Loucy (cell line): ENCODE data around the gene OXCT1.

Source experiments
- H2AFZ ChIP-seq: fragments of 200-600 bp; sonication (generic); 2 replicates; pipeline ENCODE4 v1.6.0; 2016; ENCODE audit warnings: antibody characterized with exemption, mild to moderate bottlenecking, low read length, moderate library complexity
- H3F3A ChIP-seq: fragments of 200-600 bp; 2 replicates; pipeline ENCODE4 v1.6.0; 2016; ENCODE audit warnings: antibody characterized with exemption, low read depth, mild to moderate bottlenecking
- H3K27me3 ChIP-seq: fragments of 200-600 bp; sonication (generic); 2 replicates; pipeline ENCODE4 v1.6.1; 2014; ENCODE audit warnings: low read length, mild to moderate bottlenecking; ENCODE audit not compliant: insufficient read depth, poor library complexity, severe bottlenecking
- H3K36me3 ChIP-seq: fragments of 200-600 bp; sonication (generic); 2 replicates; pipeline ENCODE4 v1.6.1; 2016; ENCODE audit warnings: low read length; ENCODE audit not compliant: insufficient read depth
- H3K4me1 ChIP-seq: fragments of 200-600 bp; sonication (generic); 2 replicates; pipeline ENCODE4 v1.5.1; 2014; ENCODE audit warnings: low read length, mild to moderate bottlenecking; ENCODE audit not compliant: insufficient read depth, poor library complexity, severe bottlenecking
- H3K4me2 ChIP-seq: fragments of 200-600 bp; sonication (generic); 2 replicates; pipeline ENCODE4 v1.6.0; 2014; ENCODE audit warnings: antibody characterized with exemption, low read length, low read depth, mild to moderate bottlenecking; ENCODE audit not compliant: poor library complexity, severe bottlenecking
- H3K4me3 ChIP-seq: fragments of 200-600 bp; sonication (generic); 2 replicates; pipeline ENCODE4 v1.5.1; 2014; ENCODE audit warnings: low read length, mild to moderate bottlenecking, mixed read lengths; ENCODE audit not compliant: poor library complexity, severe bottlenecking
- H3K79me2 ChIP-seq: fragments of 200-600 bp; sonication (generic); 2 replicates; pipeline ENCODE4 v1.6.1; 2014; ENCODE audit warnings: low read length; ENCODE audit not compliant: insufficient read depth
- H3K9ac ChIP-seq: fragments of 200-600 bp; sonication (generic); 2 replicates; pipeline ENCODE4 v1.6.0; 2014; ENCODE audit warnings: mild to moderate bottlenecking, low read depth, low read length, moderate library complexity; ENCODE audit not compliant: poor library complexity, severe bottlenecking
- H3K9me2 ChIP-seq: fragments of 200-600 bp; sonication (generic); replicated peaks from 2 replicates; pipeline ENCODE4 v1.6.1; 2016; ENCODE audit warnings: low read depth, low read length, mixed read lengths
- H3K9me3 ChIP-seq: fragments of 200-600 bp; sonication (generic); 2 replicates; pipeline ENCODE4 v1.6.1; 2014; ENCODE audit warnings: mild to moderate bottlenecking, antibody characterized with exemption, low read length, low read depth; ENCODE audit not compliant: insufficient read depth
- H4K20me1 ChIP-seq: fragments of 200-600 bp; sonication (generic); 2 replicates; pipeline ENCODE4 v1.6.0; 2014; ENCODE audit warnings: antibody characterized with exemption, low read length, mild to moderate bottlenecking; ENCODE audit not compliant: insufficient read depth, poor library complexity, severe bottlenecking
- CTCF ChIP-seq: fragments of 200-600 bp; sonication (generic); conservative IDR thresholded peaks from 2 replicates; pipeline ENCODE4 v1.5.1; 2014; ENCODE audit warnings: mild to moderate bottlenecking, antibody characterized with exemption, low read length
- EZH2phosphoT487 ChIP-seq: fragments of 200-600 bp; IDR thresholded peaks from 2 replicates; pipeline ENCODE4 v1.6.1; 2018; ENCODE audit warnings: antibody characterized with exemption, mild to moderate bottlenecking, moderate library complexity, borderline replicate concordance

Gene OXCT1

GRCh38 chr5:41857989-41858388 is 12.2 kb downstream of the OXCT1 start:
- H3K36me3 ChIP-seq, result peaks cover 64% of the 10 kb centered on the region
- TF ChIP-seq EZH2phosphoT487 (no peak), CTCF (no peak)

GRCh38 chr5:41856644-41857491 is 13.4 kb downstream of the OXCT1 start:
- H3K9me2 ChIP-seq, result no peaks in the 10 kb centered on the region
- no peak overlapping the region for H2AFZ ChIP-seq
- TF ChIP-seq CTCF (peak; percentile 87), EZH2phosphoT487 (no peak)
- no peak overlapping the region for H3K4me3 ChIP-seq
- H4K20me1 ChIP-seq, result no peaks in the 10 kb centered on the region
- no peaks in the 10 kb centered on the region for H3K79me2 ChIP-seq
- H3K36me3 ChIP-seq, result peaks cover 76% of the 10 kb centered on the region
- no peaks in the 10 kb centered on the region for H3K9me3 ChIP-seq
- H3K4me1 ChIP-seq, result no peaks in the 10 kb centered on the region
- H3K27me3 ChIP-seq, result no peaks in the 10 kb centered on the region
- no peak overlapping the region for H3K9ac ChIP-seq
- H3K4me2 ChIP-seq, result no peak overlapping the region
- H3F3A ChIP-seq, result no peaks in the 10 kb centered on the region

More at GRCh38 chr5:41857989-41858388, 12.2 kb downstream of the OXCT1 start:
- no peaks in the 10 kb centered on the region for H3K9me3 ChIP-seq
- peaks cover 3% of the 10 kb centered on the region for H4K20me1 ChIP-seq
- H3K4me1 ChIP-seq, result no peaks in the 10 kb centered on the region
- H3K79me2 ChIP-seq, result no peaks in the 10 kb centered on the region; the same call in 1 of the 2 replicates
- H3K9me2 ChIP-seq, result no peaks in the 10 kb centered on the region
- H3K9ac ChIP-seq, result no peak overlapping the region
- no peak overlapping the region for H3K4me2 ChIP-seq
- H3K27me3 ChIP-seq, result no peaks in the 10 kb centered on the region
- H3F3A ChIP-seq, result no peaks in the 10 kb centered on the region
- no peak overlapping the region for H2AFZ ChIP-seq
- H3K4me3 ChIP-seq, result no peak overlapping the region

- Histone ChIP-seq H3K4me2 (no peak overlapping the region), H3K9me3 (no peaks in the 10 kb centered on the region), H3K4me1 (no peaks in the 10 kb centered on the region), H3K79me2 (no peaks in the 10 kb centered on the region), H3K9ac (no peak overlapping the region), H3K27me3 (no peaks in the 10 kb centered on the region), H3K4me3 (no peak overlapping the region), H2AFZ (no peak overlapping the region), H3K9me2 (no peaks in the 10 kb centered on the region), H3K36me3 (peaks cover 67% of the 10 kb centered on the region), H3F3A (no peaks in the 10 kb centered on the region), H4K20me1 (no peaks in the 10 kb centered on the region)
- TF ChIP-seq EZH2phosphoT487 (no peak), CTCF (no peak)
Observed at GRCh38 chr5:41852293-41852692, 17.9 kb downstream of the OXCT1 start.
